K562 (cell line): ENCODE measurements around the gene MCL1. TPM values are rescaled to one million over a fixed set of nuclear protein-coding genes. Genes with fewer than 3 reads are reported as not detected.

ENCODE experiments used
- HIVEP1 ChIP-seq: fragments of 250-450 bp; sonication (Bioruptor Pico); IDR thresholded peaks from 2 replicates; pipeline ENCODE4 v1.4.0; 2020; ENCODE audit warnings: mild to moderate bottlenecking
- JUND ChIP-seq, 2 experiments: IDR thresholded peaks; 2 replicates in 1 of 2; 3 replicates in 1 of 2; pipeline ENCODE4 v1.6.1; 2011; ENCODE audit warnings: borderline replicate concordance in 2 of 2, low read depth in 2 of 2, low read length in 2 of 2, improper control_type of control experiment in 1 of 2, missing biosample characterization in 1 of 2, missing genetic modification characterization in 1 of 2, missing genetic modification reagents in 1 of 2
- POLR2AphosphoS5 ChIP-seq: IDR thresholded peaks from 2 replicates; pipeline ENCODE4 v1.6.1; 2011; ENCODE audit warnings: mild to moderate bottlenecking, low read depth, low read length, moderate library complexity; ENCODE audit not compliant: control insufficient read depth, insufficient read depth
- RBFOX2 ChIP-seq: fragments of 200-400 bp; formaldehyde crosslinking; IDR thresholded peaks from 2 replicates; pipeline ENCODE4 v1.6.1; 2017; ENCODE audit warnings: low read depth, mild to moderate bottlenecking, low read length, moderate library complexity
- SIN3A ChIP-seq, 2 experiments: fragments of 150-350 bp in 1 of 2; IDR thresholded peaks; 2 replicates each; pipeline ENCODE4 v1.6.1; 2011 to 2016; ENCODE audit warnings: borderline replicate concordance in 2 of 2, low read depth in 2 of 2, low read length in 2 of 2, mild to moderate bottlenecking in 2 of 2, moderate library complexity in 2 of 2; ENCODE audit not compliant: control insufficient read depth in 1 of 2
- ZNF282 ChIP-seq: sonication (generic); formaldehyde crosslinking; IDR thresholded peaks from 2 replicates; pipeline ENCODE4 v1.8.1; 2023; ENCODE audit warnings: missing genetic modification reagents
- ZNF41 ChIP-seq: fragments of 250-450 bp; sonication (Bioruptor Pico); conservative IDR thresholded peaks from 2 replicates; pipeline ENCODE4 v1.4.0; 2020; ENCODE audit warnings: mild to moderate bottlenecking
- polyA plus RNA-seq, 8 experiments: library from polyadenylated mRNA; depleted of rRNA in 4 of 8; stranded (reverse) in 5 of 8; unstranded in 3 of 8; fragments of >200 nt; fragmentation: Nextera tagmentation in 2 of 8; fragmentation: Illumina TruSeq in 1 of 8; extraction: Ambion mirVana in 2 of 8; extraction: Trizol in 1 of 8; gene quantifications; 2 replicates each; pipeline versions ENCODE4 v1.2.1 to v1.2.3, GENCODE V29; 2011 to 2014; ENCODE audit warnings: inconsistent platforms in 1 of 8, missing spikeins in 1 of 8
- total RNA-seq, 7 experiments: library from RNA; depleted of rRNA in 6 of 7; stranded (reverse); fragments of >200 nt in 6 of 7; fragmentation: Illumina TruSeq in 2 of 7; extraction: Trizol in 2 of 7; gene quantifications; 2 replicates each; pipeline versions ENCODE4 v1.2.1 to v1.2.3, GENCODE V29; 2011 to 2021; ENCODE audit warnings: low replicate concordance in 1 of 7
- TF ChIP-seq, protein P1 (sequence below): fragments of 200-400 bp; formaldehyde crosslinking; IDR thresholded peaks from 2 replicates; pipeline ENCODE4 v1.6.1; 2017; ENCODE audit warnings: mild to moderate bottlenecking, low read depth, low read length, moderate library complexity
- TF ChIP-seq, protein P2 (sequence below): fragments of 450-650 bp; IDR thresholded peaks from 2 replicates; pipeline ENCODE4 v1.6.1; 2016; ENCODE audit warnings: antibody characterized with exemption

Gene MCL1
- total and polyA plus RNA-seq, 9 of the 15 experiments (the other 6 are each of a cell fraction or from before 2014, with no cell fraction given): 27.1 to 224 (median 138) TPM

DNA sequence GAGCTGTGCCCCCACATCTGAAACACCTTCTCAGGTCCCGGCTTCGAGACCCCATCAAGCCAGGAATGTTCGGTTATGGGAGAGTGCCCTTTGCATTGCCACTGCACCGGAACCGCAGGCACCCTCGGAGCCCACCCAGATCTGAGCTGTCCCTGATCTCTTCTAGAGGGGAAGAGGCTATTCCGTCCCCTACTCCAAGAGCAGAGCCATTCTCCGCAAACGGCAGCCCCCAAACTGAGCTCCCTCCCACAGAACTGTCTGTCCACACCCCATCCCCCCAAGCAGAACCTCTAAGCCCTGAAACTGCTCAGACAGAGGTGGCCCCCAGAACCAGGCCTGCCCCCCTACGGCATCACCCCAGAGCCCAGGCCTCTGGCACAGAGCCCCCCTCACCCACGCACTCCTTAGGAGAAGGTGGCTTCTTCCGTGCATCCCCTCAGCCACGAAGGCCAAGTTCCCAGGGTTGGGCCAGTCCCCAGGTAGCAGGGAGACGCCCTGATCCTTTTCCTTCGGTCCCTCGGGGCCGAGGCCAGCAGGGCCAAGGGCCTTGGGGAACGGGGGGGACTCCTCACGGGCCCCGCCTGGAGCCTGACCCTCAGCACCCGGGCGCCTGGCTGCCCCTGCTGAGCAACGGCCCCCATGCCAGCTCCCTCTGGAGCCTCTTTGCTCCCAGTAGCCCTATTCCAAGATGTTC, 25.9 kb downstream of the MCL1 start (continued):
- TF ChIP-seq, protein P1, sequence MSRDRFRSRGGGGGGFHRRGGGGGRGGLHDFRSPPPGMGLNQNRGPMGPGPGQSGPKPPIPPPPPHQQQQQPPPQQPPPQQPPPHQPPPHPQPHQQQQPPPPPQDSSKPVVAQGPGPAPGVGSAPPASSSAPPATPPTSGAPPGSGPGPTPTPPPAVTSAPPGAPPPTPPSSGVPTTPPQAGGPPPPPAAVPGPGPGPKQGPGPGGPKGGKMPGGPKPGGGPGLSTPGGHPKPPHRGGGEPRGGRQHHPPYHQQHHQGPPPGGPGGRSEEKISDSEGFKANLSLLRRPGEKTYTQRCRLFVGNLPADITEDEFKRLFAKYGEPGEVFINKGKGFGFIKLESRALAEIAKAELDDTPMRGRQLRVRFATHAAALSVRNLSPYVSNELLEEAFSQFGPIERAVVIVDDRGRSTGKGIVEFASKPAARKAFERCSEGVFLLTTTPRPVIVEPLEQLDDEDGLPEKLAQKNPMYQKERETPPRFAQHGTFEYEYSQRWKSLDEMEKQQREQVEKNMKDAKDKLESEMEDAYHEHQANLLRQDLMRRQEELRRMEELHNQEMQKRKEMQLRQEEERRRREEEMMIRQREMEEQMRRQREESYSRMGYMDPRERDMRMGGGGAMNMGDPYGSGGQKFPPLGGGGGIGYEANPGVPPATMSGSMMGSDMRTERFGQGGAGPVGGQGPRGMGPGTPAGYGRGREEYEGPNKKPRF: no peak
- TF ChIP-seq SIN3A (IDR thresholded peaks at IDR 0.05; ENCODE audit: borderline replicate concordance in 2 of 2, control insufficient read depth in 1 of 2, low read depth in 2 of 2, low read length in 2 of 2) (no peak), POLR2AphosphoS5 (0 out of 2 replicates have a peak, but pooled peaks have one; percentile 22), ZNF282 (CRISPR knock-in tag) (no peak), ZNF41 (no peak), HIVEP1 (CRISPR knock-in tag) (no peak), JUND (IDR thresholded peaks at IDR 0.05; ENCODE audit: borderline replicate concordance, low read depth, low read length) (no peak), JUND (tag; IDR thresholded peaks at IDR 0.05; ENCODE audit: borderline replicate concordance, low read depth, low read length) (no peak), RBFOX2 (peak; percentile 70)
- TF ChIP-seq, protein P2, sequence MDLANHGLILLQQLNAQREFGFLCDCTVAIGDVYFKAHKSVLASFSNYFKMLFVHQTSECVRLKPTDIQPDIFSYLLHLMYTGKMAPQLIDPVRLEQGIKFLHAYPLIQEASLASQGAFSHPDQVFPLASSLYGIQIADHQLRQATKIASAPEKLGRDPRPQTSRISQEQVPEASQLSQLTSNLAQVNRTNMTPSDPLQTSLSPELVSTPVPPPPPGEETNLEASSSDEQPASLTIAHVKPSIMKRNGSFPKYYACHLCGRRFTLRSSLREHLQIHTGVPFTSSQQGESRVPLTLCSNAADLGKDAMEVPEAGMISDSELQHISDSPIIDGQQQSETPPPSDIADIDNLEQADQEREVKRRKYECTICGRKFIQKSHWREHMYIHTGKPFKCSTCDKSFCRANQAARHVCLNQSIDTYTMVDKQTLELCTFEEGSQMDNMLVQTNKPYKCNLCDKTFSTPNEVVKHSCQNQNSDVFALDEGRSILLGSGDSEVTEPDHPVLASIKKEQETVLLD: no peak
